Activated T-cell treated with anti-CD3 and anti-CD28 coated beads for 48 hours (primary cell): ENCODE results near the gene EEFSEC.
A peak's percentile ranks its signal among the peaks of the same experiment; 100 is the strongest.

Source experiments
- DNase-seq: peaks from one replicate; pipeline ENCODE4 v3.0.0-alpha.2; 2020; ENCODE audit warnings: low read depth

EEFSEC gene

DNA sequence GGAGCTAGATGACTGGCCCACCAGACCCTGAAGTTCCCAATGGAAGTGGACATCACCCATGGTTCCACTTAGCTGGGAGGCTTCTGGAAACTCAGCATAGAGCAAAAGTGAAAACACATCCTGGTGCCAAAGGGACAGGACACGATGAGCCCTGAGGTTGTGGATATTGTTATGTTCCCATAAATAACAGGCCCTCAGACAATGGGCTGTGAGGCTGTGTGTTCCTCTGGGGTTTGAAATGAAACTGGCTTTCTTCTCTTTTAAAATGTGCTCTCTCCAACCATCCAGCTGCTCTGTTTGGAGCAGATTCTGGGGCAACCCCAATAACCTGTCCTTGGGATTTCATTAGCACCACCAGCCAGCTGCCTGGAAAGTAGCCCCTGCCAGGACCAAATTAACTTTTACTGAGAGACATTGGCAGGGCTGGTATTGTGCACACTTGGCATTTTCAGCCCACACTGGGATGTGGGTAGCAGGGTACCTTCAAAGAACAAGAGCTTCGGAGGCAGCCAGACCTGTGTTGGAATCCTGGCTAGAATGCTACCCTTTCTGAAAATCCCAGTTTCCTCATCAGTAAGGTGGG, 215.9 kb downstream of the EEFSEC start:
- DNase-seq, result no peak

DNA sequence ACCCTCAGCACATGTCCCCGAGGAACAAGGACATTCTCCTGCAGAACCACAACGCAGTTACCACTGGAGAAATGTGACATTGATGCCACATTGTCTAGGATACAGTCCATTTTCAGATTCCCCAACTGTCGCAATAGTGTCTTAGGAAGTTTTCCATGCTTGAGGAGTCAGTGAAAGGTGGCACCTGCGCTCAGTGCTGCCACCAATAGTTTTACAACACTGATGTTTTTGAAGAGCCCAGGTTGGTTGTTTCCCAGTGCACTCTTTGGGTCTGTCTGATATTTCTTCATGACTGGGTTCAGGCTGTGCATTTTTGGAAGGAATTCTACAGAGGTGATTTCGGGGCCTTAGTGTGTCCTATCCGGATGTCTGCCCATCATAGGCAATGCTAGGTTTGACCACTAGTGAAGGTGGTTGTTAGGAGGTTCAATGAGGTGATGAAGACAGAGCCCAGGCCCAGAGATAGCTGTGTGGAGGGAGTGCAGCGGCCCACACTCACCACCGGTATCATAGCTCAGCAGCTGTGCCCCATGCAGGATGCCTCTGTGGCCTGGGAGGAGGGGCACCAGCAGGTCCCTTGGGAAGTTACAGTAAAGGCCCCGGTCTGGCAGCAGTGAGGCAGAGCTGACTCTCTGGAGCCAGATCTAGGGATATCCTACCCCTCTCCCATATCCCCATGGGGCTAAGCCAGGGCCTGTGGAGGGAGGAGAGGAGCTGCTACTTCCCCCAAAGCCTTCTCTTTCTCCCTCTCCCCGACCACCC, 216.8 kb downstream of the EEFSEC start:
- DNase-seq, result no peak

DNA sequence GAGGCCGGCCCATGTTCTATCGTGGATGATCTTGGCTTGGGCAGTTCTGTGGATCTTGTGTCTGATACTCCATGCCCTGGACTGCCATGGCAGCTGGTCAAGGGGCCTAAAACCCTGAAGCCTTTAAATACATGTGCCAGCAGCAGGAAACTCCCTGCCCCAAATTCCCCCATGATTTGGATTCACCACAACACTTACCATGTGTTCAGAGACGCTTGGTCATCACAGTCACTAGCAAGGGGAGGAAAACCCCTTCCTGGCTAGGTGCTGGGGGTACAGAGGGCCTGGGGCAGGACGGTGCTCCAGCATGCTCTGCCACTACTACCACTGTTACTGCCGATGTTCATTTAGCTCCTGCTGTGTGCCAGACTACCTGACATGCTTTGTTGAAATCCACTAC, 219.0 kb downstream of the EEFSEC start:
- no peak for DNase-seq

DNA sequence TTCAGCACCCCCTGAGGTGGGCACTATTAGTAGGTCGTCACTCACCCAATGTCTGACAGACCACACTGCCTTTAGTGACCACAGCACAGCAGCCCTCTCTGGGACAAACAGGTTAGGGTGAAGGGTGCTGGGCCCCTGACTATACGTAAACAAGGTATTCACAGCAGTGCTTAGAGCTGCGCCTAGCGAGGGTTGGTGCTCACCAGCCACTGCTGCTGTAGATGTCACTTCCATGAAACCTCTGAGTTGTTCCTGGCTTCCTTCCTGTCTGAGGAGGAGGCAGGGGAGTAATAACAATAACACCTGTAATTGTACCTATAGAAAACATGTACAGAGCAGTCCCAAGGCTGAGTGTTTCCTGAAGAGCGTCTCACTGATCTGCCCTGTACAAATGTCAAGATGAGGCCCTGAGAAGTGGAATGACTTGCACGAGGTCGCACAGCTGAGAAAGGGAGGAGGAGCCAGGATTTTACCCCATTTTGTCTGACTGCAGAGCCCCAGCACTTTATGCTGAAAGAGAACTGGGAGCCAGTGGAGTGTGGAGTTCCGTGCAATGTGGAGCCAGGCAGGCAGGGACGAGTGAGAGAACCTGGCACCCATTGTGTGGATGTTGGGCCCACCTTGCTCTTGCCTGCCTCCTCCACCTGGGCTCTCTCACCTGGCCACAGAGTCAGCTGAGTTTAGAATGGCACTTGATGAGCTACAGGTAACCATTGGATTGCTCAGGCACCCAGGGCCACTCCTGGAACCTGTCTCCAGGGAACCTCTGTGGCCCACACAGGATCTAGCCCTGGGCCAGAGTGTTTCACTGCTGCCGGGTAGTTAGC, 219.6 kb downstream of the EEFSEC start:
- no peak for DNase-seq

DNA sequence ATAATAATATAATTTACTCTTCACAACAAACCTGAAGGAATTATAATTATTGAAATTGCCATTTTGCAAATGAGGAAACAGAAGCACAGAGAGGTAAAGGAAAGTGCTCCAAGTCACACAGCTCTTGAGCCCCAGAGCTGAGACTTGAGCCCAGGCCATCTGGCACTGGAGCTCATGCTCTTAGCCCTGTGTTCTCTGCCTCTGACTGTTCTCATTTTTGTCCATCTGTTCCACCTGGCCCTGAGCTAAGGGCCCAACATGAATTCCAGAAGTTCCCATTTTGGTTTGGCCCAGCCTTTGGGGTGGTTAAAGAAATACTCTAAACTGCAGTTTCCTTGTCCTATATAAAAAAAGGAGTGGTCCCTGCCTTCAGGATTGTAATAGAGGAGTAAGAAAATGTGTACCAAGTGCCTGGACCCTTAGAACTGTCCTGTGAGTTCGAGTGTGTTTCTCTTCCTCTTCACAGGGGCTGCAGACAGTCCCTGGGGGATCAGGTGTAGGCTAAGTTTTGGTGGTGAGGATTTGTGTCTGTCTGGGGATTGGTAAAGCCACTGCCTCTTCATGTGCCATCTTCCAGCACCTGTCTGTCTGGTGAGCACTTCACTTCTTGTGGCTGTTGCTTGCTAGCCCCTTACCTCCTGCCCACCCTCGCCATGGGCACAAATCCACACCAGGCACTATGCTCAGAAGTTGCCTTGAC, 221.6 kb downstream of the EEFSEC start:
- DNase-seq, result no peak

DNA sequence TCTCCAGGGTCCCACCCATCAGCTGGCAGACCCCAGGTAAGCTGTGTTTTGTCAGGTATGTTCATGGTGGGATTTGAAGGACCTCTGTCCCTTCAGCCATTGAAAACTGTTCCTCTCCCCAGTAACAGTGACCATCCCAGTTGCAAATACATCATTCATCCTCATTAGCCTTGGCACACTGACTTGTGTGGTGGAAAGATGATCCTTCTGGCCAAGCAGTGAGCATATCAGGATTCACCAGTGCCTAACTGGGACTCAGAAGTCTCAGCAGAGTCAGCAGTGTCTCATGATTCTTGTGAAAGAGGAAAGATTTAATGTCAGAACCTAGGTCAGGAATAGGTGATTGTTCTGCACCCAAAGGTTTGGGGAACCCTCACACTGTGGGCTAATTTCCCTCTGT, 223.2 kb downstream of the EEFSEC start:
- DNase-seq, result no peak

DNA sequence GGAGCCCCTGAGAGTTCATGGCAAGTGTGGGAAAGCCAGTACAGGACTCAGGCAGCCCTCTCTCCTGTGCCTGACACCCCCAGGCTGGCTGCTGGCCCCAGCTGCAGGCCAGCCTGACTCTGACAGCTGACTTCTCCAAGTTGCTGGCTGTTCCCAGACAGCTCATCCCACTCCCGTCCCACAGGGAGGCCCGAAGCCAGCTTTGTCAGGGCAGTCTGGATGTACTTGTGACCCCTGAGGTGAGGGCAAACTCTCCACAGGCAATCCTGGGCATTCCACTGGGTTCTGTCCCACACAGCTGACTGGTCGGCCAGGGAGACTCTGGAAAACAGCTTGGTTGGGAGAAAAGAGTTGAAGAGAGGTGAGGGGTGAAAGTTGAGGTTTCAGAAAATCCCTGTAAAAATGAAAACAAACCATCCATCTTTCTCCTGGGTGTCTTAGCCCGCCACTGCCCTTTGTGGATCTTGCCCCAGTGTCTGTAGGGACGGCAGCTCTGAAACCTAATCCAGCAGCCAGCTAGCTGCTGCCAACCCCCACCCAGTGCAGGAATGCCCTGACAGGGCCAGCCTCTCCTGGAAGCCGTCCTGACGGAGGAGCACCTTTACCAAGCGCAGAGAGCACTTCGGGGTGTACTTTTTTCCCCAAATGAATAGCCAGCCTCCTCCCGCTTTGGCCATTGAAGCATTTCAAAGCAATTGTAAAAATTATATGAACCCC, 225.5 kb downstream of the EEFSEC start:
- DNase-seq, result no peak

DNA sequence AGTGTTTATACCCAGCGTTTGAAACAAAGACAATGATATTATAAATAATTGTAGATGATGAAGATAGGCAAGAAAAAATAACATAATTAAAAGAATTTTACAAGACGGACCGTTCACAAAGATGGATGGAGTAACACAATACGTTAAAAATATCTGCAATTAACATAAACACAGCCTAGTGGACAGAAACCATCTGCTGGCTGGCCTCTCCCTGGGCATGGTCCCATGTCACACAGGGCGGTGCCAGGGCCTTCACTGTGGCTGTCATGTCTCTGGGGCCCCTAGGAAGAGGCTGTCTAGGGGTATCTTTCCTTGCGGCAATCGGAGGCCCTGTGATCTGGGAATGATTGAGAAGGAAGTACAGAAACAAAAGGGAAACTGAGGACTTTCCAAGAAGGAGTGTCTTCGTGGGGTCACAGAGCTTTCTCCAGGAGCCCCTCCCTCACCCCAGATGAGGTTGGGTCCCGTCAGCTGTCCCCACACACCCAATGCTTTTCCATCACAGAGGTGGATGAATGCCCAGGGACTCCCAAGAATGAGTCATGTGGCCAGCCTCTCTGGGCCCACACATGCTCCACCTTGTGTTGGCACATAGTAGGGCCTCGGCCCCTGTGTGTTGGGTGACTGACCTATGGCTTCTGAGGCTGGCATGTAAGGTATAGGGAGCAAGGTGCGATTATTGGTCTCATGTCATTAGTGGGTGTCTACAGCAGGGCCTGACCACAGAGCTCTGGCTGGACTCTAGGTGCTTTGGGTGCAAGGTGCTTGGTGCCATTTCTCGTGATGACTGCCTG, 226.3 kb downstream of the EEFSEC start:
- no peak for DNase-seq

DNA sequence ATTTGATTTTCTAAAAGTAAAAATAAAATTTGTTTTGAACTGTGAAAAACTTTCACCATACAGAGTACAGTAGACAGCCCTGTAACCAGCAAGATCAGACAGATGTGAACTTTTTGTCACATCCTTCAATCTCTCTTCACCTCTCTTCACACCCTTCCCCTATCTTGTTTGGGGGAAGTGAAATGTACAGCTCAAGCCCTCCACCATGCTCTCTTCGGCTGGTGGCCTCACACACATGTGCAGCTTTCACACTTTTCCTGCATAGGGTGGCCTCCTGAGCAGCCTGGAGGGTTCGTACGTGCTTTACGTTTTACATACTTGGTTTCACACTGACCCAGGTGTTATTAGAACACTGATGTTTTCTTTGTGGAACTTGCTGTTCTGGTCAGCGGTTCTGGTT, 227.0 kb downstream of the EEFSEC start:
- DNase-seq, result no peak

DNA sequence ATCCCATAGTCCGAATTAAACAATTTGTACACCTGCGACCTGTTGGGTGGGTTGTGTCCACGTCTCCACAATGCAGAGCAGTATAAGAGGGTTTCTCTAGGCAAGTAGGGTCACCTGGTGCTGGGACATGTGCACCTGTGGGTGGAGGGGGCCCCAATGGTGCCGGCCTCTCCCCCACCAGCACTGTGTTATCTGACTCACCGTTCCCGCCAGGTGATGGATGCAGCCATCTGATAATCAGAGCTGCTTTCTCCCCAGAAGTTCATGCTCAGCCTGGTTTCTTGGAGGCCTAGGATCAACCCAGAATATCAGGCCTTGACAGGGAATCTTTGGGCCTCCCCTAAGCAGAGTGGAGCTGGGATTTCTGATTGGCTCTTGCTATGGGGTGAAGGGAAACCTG, 227.4 kb downstream of the EEFSEC start:
- DNase-seq, result no peak

DNA sequence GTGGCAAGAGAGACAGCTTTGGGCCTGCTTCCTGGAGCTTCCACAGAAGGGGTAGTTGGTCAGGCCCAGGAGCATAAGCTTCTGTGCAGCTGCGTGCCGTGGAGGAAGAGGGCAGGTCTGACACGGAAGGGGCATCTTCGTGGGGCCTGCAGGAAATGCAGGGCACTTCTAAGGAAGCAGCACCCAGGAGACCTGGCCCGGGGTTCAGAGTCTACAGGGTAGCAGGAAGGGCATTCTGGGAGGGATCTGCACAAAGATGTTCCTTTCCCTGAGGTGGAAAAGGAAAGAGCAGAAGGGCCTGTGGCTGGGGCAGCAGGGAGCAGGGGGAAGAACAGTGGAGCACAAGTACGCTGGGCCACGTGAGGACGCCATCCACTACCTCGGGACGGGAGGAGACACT, 228.3 kb downstream of the EEFSEC start:
- DNase-seq, result no peak

DNA sequence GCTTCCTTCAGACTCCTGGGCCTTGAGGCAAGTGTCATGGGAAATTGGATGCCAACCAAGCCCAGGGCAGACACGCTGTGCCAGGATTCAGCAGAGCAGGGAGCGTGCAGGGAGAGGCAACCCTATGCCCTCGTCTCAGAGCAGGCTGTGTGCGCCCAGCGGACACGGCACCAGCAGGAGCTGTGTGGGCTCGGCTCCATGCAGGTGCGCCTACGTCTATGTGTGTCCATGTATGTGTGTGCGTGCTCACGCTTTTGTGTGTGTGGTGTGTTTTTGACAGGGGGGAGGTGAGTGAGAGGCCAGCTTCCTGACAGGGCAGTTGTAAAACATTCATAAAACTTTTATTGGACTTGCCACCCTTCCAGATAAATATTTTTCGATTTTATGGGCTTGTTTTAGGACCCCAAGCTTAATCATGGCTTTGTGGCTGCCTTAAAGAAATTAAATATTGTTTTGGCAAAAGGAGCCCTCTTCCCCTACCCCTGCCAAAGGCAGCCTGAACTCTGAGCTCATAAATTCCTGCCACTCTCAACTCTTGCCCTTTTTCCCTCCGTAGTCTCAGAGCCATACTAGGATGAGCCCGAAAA, 229.0 kb downstream of the EEFSEC start:
- DNase-seq, result no peak

DNA sequence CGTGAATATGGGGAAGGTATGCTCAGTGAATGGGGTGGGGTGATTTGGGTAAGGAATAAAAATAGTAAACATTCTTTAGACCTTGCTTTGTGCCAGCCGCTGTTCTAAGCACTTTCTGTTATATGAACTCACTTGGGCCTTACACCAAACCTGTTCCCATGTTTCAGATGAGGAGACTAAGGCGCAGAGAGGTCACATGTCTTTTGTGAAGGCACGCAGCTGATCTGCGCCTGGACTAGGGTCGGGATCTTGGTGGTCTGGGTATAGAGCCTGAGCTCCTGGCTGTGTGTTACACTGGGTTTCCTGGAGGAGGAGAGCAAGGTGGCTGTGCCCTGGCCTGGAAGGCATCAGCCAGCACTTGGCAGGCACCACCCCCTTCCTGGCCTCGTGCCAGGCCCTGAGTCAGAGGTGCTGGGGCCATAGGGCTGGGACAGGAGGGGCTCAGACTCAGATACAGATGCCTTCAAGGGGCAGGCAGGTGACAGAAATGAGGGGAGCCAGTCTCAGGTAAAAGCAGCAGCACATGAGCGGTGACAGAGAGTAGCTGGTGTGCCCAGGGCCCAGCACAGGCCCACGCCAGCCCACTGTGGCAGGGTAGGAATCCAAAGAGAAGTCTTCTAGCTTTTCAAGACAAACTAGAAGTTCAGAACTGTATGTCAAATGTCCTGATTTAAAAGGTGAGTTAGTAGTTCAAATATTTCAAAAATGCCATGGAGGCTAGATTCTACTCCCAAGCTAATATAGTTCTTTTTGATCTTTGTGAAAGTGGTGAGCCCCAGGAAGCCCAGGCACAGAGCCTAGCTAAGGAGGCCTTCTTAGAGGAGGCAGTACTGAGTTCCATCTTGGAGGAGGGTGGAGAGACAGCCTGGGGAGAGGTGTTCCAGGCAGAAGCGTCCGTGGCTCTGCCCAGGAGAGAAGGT, 230.3 kb downstream of the EEFSEC start:
- DNase-seq, result peak; percentile 17

DNA sequence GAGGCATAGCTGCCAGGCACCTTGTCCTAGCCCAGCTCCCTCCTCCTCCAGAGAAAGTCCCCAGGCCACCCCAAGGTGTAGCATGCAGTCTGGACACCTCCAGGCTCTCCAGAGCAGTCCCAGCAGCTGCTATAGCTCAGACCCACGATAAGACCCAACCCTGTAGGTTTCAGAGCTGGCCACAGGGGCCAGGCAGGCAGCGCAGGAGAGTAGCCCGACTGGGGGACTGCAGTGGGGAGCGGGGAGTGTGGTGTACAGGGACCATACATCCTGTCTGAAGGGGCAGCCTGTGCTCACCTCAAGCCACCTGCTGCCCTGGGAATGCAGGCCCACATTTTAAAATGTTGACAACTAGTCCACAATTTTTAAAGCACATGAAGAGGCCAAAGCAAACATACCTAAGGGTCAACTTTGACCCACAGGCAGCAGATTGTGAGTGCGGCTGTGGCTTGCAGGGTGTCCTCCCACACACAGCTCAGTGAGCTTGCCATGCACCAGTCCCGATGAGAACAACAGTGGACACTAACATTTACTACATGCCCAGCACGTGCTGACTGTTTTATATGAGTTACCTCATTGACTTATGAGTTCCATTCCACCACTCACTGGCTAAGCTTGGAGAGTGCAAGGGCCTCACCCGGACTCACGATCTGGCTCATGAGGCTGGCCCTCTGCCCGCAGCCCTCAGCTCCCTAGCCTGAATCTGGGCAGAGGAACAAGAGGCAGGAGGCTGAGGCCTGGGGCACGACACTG, 232.0 kb downstream of the EEFSEC start:
- no peak for DNase-seq

DNA sequence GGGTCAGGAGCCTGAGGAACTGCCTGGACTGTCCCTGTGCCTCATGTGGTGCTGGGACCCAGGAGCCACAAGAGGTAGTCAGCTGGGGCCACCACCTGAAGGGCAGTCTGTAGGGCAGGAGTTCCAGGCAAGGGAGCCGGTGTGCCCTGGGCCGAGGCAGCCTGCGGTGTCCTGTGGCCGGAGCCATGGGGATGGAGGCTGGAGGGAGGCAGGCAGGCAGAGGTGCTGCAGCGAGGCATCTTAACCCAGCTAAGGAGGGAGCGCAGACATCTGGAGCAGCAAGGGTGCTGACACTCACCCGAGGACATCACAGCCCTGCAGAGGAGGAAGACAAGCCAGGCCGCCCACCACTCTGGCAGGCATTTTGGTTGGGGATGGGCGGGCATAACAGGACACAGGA, 235.7 kb downstream of the EEFSEC start:
- no peak for DNase-seq

DNA sequence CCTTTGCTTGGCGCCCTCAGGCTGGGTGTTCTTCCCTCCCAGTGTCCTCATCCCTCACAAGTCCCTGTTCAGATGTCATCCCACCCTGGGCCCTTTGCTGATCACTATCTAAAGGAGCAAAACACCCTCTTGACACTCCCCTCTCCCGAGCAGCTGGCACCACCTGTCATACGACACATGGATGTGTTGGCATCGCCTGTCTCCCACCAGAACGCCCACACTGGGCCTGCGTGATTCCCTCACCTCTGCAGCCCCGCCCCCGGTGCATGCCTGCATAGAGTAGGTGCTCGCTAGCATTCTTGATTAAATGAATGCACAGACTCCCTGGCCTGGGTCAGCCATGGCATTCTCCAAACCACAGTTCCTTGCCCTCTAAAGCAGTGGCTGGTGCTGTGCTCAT, 237.6 kb downstream of the EEFSEC start:
- DNase-seq, result no peak

DNA sequence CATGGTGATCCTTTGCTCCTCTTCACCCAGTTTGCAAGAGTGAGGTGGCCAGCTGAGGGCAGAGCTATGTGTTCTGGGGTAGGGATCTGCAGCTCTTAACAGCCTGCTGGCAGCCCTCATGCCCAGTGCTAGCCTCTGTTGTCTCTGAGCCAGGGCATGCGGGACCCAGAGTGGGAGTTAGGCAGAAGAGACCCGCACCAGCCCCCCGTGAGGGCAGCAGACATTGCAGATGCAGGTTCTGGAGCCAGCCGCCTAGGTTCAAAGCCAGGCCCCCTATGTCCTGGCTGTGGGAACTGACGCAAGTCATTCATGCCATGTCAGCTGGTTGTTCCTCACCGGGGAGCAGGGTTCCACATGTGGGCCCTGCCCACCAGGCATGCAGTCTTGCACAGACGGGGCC, 238.7 kb downstream of the EEFSEC start:
- DNase-seq, result no peak

DNA sequence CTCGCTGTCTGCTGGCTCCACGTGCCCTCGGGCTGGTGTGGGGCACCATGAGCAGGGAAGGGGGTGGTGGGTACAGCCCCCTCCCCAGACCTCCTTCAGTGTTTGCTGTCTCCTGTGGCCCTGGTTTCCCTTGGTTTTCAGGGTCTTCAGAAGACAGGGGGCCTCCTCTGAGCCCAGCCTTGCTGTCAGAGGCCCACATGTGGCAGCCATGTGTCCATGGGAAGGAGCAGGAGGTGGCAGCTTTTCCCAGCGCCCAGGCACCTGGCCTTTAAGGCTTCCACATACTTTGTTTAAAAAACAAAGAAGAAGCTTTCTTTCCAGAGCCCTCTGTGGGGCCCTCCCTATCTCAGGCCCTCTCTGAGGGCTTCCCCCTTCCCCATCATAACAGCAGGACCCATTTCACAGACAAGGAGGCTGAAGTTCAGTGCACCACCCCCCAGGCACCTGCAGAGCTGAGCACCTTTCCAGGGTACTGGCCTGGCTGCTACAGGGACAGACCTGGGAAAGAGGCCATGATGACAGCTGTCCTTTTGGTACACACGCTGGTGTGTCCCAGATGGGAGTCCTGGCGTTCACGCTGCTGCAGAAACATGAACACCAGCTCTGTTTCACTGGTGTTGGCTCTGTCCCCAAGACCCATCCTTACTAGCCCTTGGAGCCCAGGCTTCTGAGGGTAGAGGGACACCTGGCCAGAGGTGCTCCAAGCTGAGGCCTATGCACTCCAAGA, 239.7 kb downstream of the EEFSEC start:
- no peak for DNase-seq
